Measurements from ENCODE around the gene SLC6A7.

GRCh38 chr5:150163035-150163434 is 26.8 kb upstream of the SLC6A7 start:
- TF ChIP-seq CTCF (conservative IDR thresholded peaks at IDR 0.05): no peak
- TF ChIP-seq EZH2 (IDR thresholded peaks at IDR 0.05; ENCODE audit: low read depth): no peak

Measured in PC-9 (cell line).